Hepatic stellate cell (primary cell): Measurements from ENCODE around the gene TMEM125.

Experiments used
- DNase-seq: peaks from one replicate; pipeline ENCODE4 v3.0.0; 2011; ENCODE audit warnings: low spot score

The TMEM125 gene

GRCh38 chr1:43293896-43294760 is 24.3 kb downstream of the TMEM125 start:
- peak; percentile 43 for DNase-seq

DNA sequence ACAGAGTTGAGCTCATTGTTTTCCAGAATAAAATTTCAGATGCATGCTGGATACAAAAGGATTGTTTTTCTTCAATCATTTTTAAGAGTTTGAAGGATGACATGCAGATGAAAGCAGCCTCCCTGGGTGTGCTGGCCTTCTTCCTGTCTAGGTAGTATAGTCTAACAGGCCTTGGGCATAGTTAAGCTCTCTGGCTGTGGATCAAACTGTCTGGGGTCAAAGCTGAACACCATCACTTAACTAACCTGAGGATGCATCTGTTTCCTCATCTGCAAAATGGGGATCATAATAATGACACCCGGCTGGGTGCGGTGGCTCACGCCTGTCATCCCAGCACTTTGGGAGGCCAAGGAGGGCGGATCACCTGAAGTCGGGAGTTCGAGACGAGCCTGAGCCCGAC is 25.0 kb downstream of the TMEM125 start:
- no peak for DNase-seq

GRCh38 chr1:43296207-43296606 is 26.4 kb downstream of the TMEM125 start:
- no peak for DNase-seq

- DNase-seq = no peak
These were observed 28.3 kb downstream of the TMEM125 start for GRCh38 chr1:43298055-43298454.

- no peak for DNase-seq
These were observed 29.3 kb downstream of the TMEM125 start for GRCh38 chr1:43299101-43299500.

DNA sequence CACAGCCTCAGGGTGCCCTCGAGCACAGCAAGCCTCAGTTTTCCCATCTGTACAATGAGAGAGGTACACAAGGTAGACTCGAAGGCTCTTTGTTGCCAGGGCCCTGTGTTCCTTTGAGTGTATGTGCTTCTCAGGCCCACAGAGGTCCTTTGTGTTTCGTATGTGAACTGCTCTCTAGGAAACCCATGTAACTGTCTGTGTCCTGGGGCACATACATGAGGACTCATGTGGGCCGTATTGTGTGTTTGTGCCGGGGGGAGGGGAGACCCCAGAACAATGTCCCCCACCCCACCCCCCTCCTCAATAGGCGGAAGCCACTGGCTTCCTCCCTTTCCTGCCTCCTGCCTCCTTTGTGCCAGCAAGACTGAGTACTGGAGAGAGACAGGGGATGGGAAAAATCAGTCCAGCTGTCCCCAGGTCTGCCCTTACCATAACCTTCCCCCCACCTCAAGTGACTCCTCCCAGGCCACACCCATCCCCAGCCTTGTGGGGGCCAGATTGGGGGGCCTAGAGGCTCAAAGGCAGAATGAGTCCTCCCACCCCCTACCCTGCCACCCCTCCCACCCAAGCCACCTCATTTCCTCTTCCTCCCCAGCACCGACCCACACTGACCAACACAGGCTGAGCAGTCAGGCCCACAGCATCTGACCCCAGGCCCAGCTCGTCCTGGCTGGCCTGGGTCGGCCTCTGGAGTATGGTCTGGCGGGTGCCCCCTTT is 30.8 kb downstream of the TMEM125 start, which contains the start of gene TIE1:
Gene TIE1, plus strand, starts transcription at position 605 of the 717 bp plus-strand sequence. Its CDS starts 90 bp downstream, at position 695.
- DNase-seq = no peak

DNA sequence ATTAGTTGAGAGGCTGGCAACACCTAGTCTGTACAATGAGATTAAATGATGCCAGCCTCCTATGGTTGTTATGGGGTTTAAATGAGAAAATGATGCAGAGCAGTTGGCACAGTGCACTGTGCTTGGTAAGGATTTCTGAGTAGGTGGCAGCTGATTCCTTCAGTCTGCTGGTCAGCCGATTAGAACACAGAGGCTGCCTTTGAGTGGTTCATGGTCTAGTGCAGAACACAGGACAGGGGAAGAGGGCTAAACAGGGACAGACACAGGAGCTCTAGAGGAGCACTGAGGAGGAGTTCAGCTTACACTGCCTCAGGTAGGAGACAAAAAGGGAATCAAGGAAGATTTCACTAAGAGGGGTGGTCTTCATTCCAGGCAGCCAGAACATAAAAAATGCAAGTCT is 32.4 kb downstream of the TMEM125 start:
- no peak for DNase-seq

DNA sequence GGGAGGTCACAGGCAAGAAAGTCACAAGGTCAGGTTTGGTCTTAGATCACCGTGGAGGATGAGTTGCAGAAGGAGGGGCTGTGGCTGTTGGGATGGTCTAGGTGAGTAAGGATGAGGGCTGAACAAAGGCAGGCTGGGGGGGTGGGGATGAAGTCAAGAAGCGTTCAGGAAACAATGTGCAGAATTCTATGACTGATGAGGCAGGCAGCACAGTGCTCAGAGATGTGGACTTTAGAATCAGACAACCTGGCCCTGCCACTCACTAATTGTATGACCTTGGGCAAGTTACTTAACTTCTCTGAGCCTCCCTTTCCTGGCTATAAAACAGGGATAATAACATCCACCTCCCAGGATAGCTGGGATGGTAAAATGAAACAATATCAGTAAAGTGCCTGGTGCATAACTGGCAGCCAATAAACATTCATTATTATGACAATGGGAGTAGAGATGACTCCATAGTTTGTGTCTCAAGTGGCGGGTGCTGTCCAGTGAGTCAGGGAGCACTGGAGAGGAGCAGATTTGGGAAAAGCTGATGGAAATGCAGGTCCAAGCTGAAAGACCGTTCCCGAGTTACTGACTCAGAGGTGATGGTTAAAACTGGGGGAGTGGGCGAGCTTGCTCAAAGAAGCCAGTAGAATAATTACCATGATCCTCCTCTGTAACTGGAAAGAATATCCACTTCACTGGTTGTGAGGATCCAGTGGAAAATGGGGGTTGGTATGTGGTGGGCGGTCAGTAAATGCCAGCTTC is 33.1 kb downstream of the TMEM125 start:
- no peak for DNase-seq

- DNase-seq = no peak
These were observed 33.9 kb downstream of the TMEM125 start for GRCh38 chr1:43303471-43304313.

DNA sequence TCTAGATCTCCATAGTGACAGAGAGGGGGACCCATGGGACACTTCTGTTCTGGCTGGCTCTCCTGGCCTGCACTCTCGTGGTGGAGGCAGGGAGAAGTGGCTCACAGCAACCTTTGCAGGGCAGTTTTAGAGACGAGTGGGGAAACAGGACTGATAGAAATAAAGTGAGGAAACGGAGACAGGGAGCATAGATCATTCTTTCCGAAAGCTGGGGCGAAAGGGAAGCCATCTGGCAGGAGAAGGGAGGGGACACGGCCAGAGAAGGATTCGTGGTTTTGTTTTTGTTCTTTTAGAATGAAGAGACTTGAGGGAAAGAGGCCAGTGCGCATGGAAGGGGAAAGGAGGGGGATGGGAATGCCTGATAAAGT is 34.5 kb downstream of the TMEM125 start:
- DNase-seq = no peak

DNA sequence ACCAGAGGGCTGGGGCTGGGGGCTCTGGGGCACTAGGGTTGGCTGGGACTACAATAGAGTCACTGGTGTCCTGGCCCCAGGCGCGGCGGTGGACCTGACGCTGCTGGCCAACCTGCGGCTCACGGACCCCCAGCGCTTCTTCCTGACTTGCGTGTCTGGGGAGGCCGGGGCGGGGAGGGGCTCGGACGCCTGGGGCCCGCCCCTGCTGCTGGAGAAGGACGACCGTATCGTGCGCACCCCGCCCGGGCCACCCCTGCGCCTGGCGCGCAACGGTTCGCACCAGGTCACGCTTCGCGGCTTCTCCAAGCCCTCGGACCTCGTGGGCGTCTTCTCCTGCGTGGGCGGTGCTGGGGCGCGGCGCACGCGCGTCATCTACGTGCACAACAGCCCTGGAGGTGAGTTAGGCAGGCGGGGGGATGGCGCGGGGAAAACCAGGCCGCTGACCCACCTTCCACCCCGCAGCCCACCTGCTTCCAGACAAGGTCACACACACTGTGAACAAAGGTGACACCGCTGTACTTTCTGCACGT is 35.1 kb downstream of the TMEM125 start:
- no peak for DNase-seq

DNA sequence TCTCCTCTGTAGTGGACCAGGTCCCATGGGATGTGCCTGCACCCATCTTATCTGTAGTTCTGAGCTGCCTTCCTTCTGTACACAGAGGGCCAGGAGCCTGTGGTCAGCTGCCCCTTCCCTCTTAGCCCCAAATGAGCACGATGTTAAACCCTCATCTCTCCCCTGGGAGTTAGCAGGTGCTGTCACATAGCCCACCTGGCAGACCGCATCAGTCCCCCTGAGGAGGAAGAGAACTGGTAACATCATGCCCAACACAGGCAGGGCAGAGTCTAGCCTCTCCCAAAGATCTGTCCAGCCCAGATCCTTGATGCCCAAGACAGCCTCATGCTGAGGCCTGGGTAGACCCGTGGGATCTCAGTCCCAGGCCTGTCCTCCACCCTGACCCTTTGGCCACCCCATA is 35.7 kb downstream of the TMEM125 start:
- no peak for DNase-seq

DNA sequence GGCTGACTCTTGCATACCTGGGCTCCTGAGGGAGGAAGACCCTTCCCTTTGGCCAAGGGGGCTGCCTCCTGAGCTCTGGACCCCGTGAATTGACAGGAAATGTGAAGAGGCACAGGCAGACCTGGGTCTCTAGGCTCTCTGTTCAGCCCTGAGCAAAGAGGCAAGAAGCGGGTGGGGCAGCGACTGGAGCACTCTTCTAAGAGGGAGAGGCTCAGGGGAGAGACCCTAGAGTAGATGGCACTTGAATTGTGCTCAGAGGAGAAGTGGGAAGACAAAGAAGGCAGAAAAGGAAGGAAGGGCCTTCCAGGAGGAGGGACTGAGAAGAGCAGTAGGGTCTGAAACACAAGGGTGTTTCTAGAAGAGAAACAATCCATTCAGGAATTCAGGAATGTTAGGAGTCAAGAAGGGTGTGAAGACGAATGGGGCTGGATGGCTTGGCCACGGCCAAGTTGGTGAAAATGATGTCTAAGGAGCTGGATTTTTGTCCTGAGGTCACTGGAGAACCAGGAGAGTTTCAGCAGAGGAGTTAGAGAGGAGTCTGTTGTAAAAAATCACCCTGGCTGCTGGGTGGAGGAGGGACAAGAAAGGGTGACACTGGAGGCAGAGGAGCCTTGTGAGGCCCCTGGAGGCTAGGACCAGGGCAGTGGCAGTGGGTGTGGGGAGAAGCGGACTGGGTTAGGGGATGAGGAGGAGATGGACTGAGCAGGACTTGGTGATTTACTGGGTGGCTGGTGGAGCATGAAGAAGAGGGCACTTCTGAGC is 36.3 kb downstream of the TMEM125 start:
- DNase-seq = no peak

- DNase-seq = no peak
These were observed 37.1 kb downstream of the TMEM125 start for GRCh38 chr1:43306688-43307457.

GRCh38 chr1:43307458-43308158 is 37.8 kb downstream of the TMEM125 start:
- no peak for DNase-seq

DNA sequence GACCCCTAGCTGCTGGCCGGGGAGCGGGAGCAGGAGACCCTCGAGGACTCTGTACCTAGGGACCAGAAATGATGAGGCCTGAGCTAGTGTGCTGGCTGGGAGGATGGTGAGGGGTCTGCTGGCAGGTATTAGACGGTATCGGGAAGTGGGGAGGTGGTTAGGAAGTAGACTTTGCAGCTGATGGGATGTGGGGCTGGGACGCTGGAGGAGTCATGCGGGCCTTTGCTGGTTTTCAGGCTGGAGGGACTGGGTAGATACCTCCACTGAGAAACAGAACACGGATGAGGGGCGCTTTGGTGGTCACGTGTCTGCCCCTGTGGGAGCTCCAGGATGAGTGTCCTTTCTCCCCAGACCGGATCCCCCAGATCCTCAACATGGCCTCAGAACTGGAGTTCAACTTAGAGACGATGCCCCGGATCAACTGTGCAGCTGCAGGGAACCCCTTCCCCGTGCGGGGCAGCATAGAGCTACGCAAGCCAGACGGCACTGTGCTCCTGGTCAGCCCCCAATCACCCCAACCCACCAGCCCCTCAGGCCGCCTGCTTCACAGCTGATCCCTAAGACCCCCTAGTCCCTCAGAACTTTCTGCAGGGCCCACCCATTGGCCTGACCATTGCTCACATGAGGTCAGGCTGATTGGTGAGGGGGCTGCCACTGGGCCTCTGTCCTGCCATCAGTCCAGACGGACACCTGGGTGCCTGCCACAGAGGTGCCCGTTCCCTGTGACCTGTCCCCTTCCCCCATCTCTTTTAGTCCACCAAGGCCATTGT is 39.0 kb downstream of the TMEM125 start:
- no peak for DNase-seq

DNA sequence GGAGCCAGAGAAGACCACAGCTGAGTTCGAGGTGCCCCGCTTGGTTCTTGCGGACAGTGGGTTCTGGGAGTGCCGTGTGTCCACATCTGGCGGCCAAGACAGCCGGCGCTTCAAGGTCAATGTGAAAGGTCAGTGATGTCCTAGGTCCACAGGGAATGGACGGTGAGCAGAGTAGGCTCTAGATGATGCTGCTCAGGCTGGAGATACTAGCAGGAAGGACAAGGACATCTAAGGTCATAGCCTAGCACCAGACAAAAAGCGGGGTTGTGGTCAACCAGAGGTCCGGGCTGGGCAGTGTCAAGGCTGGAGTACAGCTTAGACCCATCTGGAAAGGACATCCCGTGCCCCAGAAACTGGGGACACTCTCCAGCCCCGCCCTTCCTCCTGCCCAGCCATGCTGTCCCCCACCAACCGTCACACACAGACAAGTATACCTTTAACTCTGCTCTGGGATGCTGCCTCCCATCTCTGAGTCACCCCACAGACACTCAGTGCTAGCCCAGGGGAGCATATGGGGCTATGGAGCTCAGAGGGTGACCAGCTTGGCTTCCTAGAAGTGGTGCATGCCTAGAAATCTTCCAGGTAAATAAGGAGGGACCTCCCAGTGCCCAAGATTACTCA is 39.7 kb downstream of the TMEM125 start:
- DNase-seq = no peak

GRCh38 chr1:43311521-43311920 is 41.7 kb downstream of the TMEM125 start:
- no peak for DNase-seq
